ENCODE data around the gene MCTP2. TPM values are rescaled to one million over a fixed set of nuclear protein-coding genes. Genes with fewer than 3 reads are reported as not detected.

The MCTP2 gene
- total and polyA plus RNA-seq, 2 donors (not counting 1 experiment from before 2014, with no cell fraction given) = 38.3 to 64.8 TPM

- DNase-seq (no peak), ATAC-seq (ENCODE audit: low read depth) (no peak)
- H3K27ac Mint-ChIP-seq = no peak overlapping the region
- H3K9me3 Mint-ChIP-seq (ENCODE audit: insufficient read depth) = no peaks in the 10 kb centered on the region
- ChIA-PET CTCF (no interaction called here), POLR2A (interaction anchor here (0.6 kb wide), 1 partner anchor 8 kb away, joined by 3 read pairs; no protein-coding TSS in a partner anchor)
- intact Hi-C loops (cut with micrococcal nuclease) = loop anchor here (5.0 kb wide), 1 partner anchor 38 kb away; the partner anchor contains the start of gene MCTP2
- no peak overlapping the region for H2AFZ ChIP-seq (ENCODE audit: insufficient read depth, low read depth, low read length, poor library complexity, severe bottlenecking)
- no peak overlapping the region for H3K4me3 ChIP-seq (ENCODE audit: control extremely low read depth in 1 of 5, extremely low read depth in 1 of 5, insufficient read depth in 1 of 5, low read depth in 2 of 5, low read length in 4 of 5)
- no peaks in the 10 kb centered on the region for H3K27me3 ChIP-seq (replicated peaks in 1 of 4; ENCODE audit: control extremely low read depth in 1 of 4, control insufficient read depth in 3 of 4, insufficient read depth in 4 of 4, low read length in 3 of 4)
- no peak overlapping the region for H3K4me3 Mint-ChIP-seq
- no peaks in the 10 kb centered on the region for H3K9me3 ChIP-seq (ENCODE audit: control extremely low read depth in 1 of 3, control insufficient read depth in 2 of 3, insufficient read depth in 1 of 3, low read length in 2 of 3)
- H3K79me2 ChIP-seq (ENCODE audit: control insufficient read depth, insufficient read depth, low read length) = peaks cover 96% of the 10 kb centered on the region
- H3K36me3 ChIP-seq (replicated peaks in 1 of 2; ENCODE audit: control extremely low read depth in 1 of 2, control insufficient read depth in 1 of 2, extremely low read depth in 1 of 2, insufficient read depth in 2 of 2, low read length in 1 of 2) = no peaks in the 10 kb centered on the region
- H3K9ac ChIP-seq (ENCODE audit: low read length) = no peak overlapping the region
- H3K4me1 Mint-ChIP-seq = peaks cover 31% of the 10 kb centered on the region
- H3K27me3 Mint-ChIP-seq = no peaks in the 10 kb centered on the region
- WGBS (ENCODE audit: insufficient coverage) = no CpG with 5 or more reads among the region's 2 CpGs
- H3K4me1 ChIP-seq (ENCODE audit: control insufficient read depth in 2 of 2, insufficient read depth in 2 of 2, low read length in 2 of 2) = peaks cover 39 to 53% of the 10 kb centered on the region in 2 donors
- no peaks in the 10 kb centered on the region for H4K20me1 ChIP-seq (ENCODE audit: control insufficient read depth, insufficient read depth, low read length, poor library complexity, severe bottlenecking)
- H3K4me2 ChIP-seq (replicated peaks; ENCODE audit: low read depth, low read length, poor library complexity, severe bottlenecking) = peak overlapping the region; percentile 1
- H3K27ac ChIP-seq (ENCODE audit: low read length in 2 of 2) = no peak overlapping the region
- TF ChIP-seq, protein P1, sequence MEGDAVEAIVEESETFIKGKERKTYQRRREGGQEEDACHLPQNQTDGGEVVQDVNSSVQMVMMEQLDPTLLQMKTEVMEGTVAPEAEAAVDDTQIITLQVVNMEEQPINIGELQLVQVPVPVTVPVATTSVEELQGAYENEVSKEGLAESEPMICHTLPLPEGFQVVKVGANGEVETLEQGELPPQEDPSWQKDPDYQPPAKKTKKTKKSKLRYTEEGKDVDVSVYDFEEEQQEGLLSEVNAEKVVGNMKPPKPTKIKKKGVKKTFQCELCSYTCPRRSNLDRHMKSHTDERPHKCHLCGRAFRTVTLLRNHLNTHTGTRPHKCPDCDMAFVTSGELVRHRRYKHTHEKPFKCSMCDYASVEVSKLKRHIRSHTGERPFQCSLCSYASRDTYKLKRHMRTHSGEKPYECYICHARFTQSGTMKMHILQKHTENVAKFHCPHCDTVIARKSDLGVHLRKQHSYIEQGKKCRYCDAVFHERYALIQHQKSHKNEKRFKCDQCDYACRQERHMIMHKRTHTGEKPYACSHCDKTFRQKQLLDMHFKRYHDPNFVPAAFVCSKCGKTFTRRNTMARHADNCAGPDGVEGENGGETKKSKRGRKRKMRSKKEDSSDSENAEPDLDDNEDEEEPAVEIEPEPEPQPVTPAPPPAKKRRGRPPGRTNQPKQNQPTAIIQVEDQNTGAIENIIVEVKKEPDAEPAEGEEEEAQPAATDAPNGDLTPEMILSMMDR (IDR thresholded peaks at IDR 0.05) = no peak
- no peak for TF ChIP-seq EZH2 (IDR thresholded peaks at IDR 0.05; ENCODE audit: borderline replicate concordance, insufficient read depth, low read depth, low read length, poor library complexity, severe bottlenecking)
Observed at GRCh38 chr15:94270570-94270969, 39.2 kb downstream of the MCTP2 start.

GRCh38 chr15:94272251-94272898 lies 41.0 kb downstream of the MCTP2 start:
- TF ChIP-seq, protein P1 (IDR thresholded peaks at IDR 0.05) = no peak
- no peak for TF ChIP-seq EZH2 (IDR thresholded peaks at IDR 0.05; ENCODE audit: borderline replicate concordance, insufficient read depth, low read depth, low read length, poor library complexity, severe bottlenecking)
- Histone ChIP-seq H3K4me2 (replicated peaks; ENCODE audit: low read depth, low read length, poor library complexity, severe bottlenecking) (peak overlapping the region; percentile 58), H3K79me2 (ENCODE audit: control insufficient read depth, insufficient read depth, low read length) (peaks cover 95% of the 10 kb centered on the region), H3K4me1 (ENCODE audit: control insufficient read depth in 2 of 2, insufficient read depth in 2 of 2, low read length in 2 of 2) (peaks cover 31 to 43% of the 10 kb centered on the region in 2 donors), H3K9ac (ENCODE audit: low read length) (peak overlapping the region; percentile 1), H3K27me3 (replicated peaks in 1 of 4; ENCODE audit: control extremely low read depth in 1 of 4, control insufficient read depth in 3 of 4, insufficient read depth in 4 of 4, low read length in 3 of 4) (no peaks in the 10 kb centered on the region), H3K36me3 (replicated peaks in 1 of 2; ENCODE audit: control extremely low read depth in 1 of 2, control insufficient read depth in 1 of 2, extremely low read depth in 1 of 2, insufficient read depth in 2 of 2, low read length in 1 of 2) (no peaks in the 10 kb centered on the region), H4K20me1 (ENCODE audit: control insufficient read depth, insufficient read depth, low read length, poor library complexity, severe bottlenecking) (no peaks in the 10 kb centered on the region), H3K27ac (ENCODE audit: low read length in 2 of 2) (peak overlapping the region; percentile 27 to 71), H2AFZ (ENCODE audit: insufficient read depth, low read depth, low read length, poor library complexity, severe bottlenecking) (no peak overlapping the region), H3K9me3 (ENCODE audit: control extremely low read depth in 1 of 3, control insufficient read depth in 2 of 3, insufficient read depth in 1 of 3, low read length in 2 of 3) (no peaks in the 10 kb centered on the region), H3K4me3 (ENCODE audit: control extremely low read depth in 1 of 5, extremely low read depth in 1 of 5, insufficient read depth in 1 of 5, low read depth in 2 of 5, low read length in 4 of 5) (peak overlapping the region in 1 of 5 experiments; percentile 5)
- Mint-ChIP-seq H3K4me1 (peaks cover 18% of the 10 kb centered on the region), H3K4me3 (no peak overlapping the region), H3K9me3 (ENCODE audit: insufficient read depth) (no peaks in the 10 kb centered on the region), H3K27ac (no peak overlapping the region), H3K27me3 (no peaks in the 10 kb centered on the region)
- DNase-seq (peak; percentile 73), ATAC-seq (ENCODE audit: low read depth) (peak; percentile 72)
- intact Hi-C loops (cut with micrococcal nuclease) = loop anchor here (1.0 to 5.0 kb wide), 3 partner anchors 14 to 40 kb away; partner anchors contain the start of gene MCTP2
- 9% methylated on average over 5 of the region's 7 CpGs for WGBS (ENCODE audit: insufficient coverage)
- ChIA-PET CTCF (no interaction called here), POLR2A (no interaction called here)
